ENCODE measurements around the gene LMO1. TPM values are rescaled to one million over a fixed set of nuclear protein-coding genes. Genes with fewer than 3 reads are reported as not detected.

LMO1 gene
- total RNA-seq, 1 experiment from 2014 or later: 0.40 TPM

DNA sequence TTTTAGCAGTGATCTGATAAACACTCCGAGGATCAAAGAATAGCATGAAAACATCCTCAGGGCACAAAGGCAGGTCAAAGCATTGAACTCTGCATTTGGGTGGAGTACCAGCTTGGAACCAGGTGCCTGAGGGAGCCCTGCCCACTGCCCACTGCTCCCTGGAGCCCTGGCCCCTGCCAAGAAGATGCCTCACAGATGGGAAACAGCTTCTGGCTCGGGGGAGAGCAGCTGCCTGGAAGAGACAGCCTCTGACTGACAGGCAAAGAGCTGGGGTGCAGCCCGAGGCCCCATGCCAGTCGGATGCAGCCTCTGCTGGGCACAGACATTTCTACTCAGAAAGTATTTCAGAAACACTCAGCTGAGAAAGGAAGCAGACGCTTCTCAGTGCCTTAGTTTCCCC, 13.2 kb downstream of the LMO1 start:
- DNase-seq (ENCODE audit: extremely low read depth, low read depth): no peak

GRCh38 chr11:8249482-8249881, 14.2 kb downstream of the LMO1 start:
- DNase-seq (ENCODE audit: extremely low read depth, low read depth): no peak

DNA sequence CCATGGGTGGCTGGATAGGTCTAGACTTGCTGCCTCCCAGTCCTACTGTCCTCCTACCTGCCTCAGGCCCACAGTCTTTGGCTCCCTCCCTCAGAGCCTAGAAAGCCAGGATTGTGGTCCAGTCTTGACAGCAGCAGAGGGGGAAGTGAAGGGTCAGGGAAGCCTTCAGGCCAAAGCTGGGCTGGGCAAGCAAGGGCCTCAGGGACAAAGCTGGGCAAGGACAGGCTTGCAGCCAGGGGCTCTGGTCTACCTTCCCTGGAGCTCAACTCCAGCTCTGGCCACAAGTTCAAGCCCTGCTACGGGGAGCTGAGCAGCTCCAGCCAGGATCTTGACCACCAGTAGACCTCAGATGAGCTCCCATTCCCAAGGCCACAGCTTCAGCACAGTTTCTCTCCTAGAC, 14.9 kb downstream of the LMO1 start:
- no peak for DNase-seq (ENCODE audit: extremely low read depth, low read depth)

DNA sequence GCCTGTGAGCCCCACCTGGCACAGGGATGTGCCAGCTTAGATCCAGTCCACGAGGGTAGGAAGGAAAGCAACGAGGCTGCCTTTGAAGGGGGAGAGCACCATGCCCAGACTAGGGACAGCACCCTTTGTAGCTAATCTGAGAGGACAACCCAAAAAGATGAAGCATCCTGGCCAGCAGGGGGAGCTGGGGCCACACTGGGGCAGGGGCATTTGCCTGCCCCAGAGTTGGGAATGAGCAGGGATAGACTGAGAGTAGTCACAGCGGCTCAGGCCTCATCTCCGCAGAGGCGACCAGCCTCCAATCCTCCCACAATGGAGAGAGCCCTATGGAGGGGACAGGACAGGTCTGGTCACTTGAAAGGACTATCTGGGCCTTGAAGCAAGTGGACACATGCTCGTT, 16.4 kb downstream of the LMO1 start:
- DNase-seq (ENCODE audit: extremely low read depth, low read depth): no peak

- no peak for DNase-seq (ENCODE audit: extremely low read depth, low read depth)
Measured at GRCh38 chr11:8243458-8243857, 20.2 kb downstream of the LMO1 start.

DNA sequence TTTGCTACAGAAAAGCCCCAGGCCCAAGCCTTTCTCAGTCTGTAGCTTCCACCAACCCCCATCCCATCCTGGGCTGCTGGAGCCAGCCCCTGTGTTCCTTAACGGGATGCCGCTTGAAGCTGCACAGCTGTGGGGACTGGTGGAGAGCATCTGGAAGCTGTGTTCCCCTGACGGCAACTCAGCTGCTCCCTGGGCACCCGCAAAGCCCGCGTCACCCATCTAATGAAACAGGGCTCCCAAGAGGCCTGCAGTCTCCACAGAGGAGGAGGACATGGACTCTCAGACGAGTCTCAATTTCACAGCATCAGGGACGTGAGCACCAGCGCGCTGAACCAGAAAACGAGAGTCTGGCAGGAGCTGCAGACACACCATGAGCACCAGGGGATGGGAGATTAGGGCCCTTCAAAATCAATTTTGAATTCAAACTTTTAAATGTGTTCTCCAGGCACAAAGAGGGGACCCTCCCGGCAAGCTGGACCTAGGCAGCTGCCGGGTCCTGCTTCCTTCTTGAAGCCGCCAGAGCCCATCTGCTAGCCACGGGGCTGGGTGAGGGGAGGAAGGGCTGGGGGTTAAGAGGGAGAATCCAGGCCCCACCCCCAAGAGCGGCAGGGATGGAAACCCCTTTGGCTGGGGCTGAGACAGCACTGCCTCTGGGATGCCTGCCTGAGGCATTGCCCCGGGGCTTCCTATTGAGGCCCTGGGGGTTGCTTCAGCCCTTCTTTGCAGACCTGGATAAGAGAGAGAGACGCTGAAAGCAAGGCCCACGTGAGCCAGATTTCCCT, 21.0 kb downstream of the LMO1 start:
- no peak for DNase-seq (ENCODE audit: extremely low read depth, low read depth)

DNA sequence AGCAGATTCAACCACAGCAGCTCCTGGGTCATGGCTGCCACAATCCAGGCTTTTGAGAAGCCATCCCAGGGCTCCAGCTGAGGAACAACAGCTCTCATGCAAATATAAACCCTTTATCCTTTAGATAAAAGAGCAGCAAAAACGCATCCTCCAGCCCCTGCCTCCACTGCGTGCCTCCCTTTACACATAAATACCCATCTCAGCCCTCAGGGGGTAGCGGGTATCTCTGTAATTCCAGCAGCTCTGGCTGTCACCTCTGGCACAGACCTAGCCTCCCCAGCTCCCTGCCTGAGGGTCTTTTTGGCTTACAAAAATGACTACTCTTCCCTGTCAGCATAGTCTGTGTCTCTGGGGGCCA, 21.6 kb downstream of the LMO1 start:
- DNase-seq (ENCODE audit: extremely low read depth, low read depth): no peak

DNA sequence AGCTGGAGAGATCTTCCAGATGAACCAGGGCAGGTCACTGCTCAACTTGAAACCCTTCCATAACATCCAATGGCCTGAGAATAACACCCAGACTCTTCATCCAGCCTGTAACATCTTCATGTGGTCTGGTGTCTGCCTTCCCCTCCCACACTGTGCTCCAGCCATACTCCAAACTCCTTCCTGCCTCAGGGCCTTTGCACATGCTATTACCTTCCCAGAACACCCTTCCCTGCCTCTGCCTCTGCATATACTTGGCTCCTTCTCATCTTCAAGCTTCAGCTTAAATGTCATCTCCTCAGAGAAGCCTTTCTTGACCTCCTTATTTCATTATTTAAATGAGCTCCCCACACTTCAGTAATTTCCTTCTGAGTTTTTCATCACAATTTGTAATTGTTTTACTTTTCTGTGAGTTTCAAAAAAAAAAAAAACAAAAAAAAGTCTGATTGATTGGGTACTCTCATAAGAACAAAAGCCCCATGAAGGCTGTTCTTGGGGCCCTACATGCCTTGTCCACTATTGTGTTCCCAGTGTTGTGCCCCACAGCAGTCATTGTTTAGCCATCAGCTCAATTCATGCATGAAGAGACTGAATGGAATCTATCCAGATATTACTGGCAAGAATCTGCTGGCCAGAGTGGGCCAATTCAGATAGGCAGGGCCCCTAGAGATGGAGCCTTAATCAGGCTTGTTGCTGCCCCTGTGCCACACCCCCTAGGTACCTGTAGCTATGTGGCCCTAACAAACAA, 22.1 kb downstream of the LMO1 start:
- no peak for DNase-seq (ENCODE audit: extremely low read depth, low read depth)

DNA sequence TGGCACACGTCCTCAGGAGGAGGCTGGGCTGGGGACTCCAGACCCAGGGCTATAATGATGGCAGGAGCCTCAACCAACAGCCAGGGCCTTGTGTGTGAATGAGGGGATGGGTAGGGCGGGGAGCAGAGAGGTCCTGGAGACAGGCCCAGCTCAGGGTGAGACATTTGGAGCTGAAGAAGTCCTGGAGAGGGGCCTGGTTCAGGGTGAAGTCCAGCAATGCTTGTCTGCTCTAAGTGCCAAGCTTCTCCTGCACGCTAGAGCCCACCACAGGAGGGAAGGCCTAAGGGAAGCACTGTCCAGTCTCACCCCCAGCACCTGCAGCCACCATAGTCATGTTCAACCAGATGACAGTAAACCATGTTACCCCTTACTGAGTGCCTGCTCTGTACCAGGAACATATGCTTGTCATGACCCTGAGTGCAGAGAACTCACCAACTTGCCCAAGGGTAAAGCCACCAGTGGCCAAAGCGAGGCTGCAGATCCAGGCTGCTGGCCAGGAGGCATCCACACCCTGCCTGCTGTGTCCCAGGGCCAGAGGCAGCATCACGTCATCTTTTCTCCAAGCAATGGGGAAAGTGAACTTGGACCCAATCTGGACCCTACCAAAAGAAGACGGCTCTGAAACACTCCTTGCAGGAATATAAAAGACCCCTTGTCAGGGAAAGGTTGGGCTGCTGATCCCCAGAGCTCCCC, 24.0 kb downstream of the LMO1 start:
- no peak for DNase-seq (ENCODE audit: extremely low read depth, low read depth)

DNA sequence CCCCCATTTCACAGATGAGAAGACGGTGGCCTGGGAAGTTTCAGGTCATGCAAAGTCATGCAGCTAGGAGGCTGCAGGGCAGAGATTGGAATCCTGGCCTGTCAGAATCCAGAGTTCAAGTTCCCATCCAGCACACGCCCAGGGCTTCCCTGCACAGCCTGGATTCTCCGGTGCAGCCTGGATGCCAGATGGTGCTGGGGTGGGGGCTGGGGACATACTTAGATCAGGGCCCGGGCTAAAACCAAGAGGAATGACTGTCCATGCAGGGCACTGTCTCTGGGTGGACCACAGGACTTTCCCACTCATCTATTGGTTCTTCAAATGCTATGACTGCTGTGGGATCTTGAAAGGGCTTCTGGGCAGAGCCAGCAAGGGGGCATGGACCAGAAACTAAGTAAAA, 24.6 kb downstream of the LMO1 start:
- DNase-seq (ENCODE audit: extremely low read depth, low read depth): no peak

DNA sequence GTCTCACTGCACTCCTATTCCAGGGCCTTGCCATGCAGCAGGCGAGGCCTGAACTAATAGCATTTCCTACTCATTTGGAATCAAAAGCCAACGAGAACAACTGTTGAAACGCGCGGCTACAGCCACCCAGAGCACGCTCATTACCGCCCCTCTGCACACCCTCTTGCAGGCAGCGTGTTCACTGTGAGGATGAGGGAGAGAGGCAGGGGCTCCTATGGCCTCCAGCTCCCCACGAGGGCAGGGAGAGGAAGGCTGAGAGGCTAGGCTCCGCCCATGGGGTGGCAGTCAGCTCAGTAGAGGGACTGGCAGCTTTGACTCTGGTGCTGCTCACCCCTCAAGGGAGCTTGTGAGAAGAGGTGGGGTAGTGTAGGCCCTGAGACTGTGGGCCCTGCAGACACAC, 26.2 kb downstream of the LMO1 start:
- no peak for DNase-seq (ENCODE audit: extremely low read depth, low read depth)

- DNase-seq (ENCODE audit: extremely low read depth, low read depth): no peak
Measured at GRCh38 chr11:8235925-8236324, 27.8 kb downstream of the LMO1 start.

GRCh38 chr11:8234910-8235309, 28.8 kb downstream of the LMO1 start:
- DNase-seq (ENCODE audit: extremely low read depth, low read depth): no peak

- no peak for DNase-seq (ENCODE audit: extremely low read depth, low read depth)
Measured at GRCh38 chr11:8234425-8234821, 29.3 kb downstream of the LMO1 start.

GRCh38 chr11:8233691-8234424, 29.8 kb downstream of the LMO1 start:
- DNase-seq (ENCODE audit: extremely low read depth, low read depth): no peak

DNA sequence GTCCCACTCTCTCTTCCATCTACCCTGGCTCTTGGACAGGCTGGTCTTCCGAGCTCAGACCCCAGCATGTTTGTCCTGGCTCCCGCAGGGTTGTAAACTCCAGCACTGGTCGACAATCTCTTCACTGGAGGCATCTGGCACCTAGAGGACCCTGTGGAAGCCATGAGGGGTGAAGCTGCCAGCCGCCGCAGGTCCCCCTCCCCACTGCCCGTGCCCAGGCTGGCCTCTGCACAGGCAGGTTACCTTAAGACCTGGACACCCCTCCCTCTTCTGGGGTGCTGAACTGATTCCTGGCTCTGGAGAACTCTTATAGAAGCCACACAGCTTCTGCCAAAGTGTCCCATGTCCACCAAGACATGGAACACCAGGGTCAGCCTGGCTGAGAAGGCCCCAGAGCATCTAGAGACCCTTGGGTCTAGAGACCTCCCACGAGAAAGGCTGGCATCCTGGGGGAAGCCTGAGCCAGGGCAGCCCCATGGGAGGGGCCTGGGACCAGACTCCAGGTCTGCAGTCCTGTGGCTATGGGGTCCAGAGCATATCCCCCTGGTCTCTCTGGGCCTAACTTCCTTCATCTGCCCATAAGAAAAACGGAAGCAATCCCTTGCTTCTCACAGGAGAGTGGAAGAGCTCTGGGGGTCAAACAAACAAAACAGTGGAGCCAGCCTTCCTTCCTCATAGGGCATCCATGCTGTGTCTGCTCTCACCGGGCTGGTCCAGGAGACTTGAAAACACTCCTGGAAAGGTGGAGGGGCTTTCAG, 30.6 kb downstream of the LMO1 start:
- no peak for DNase-seq (ENCODE audit: extremely low read depth, low read depth)

- DNase-seq (ENCODE audit: extremely low read depth, low read depth): no peak
Measured at GRCh38 chr11:8232414-8232813, 31.3 kb downstream of the LMO1 start.

GRCh38 chr11:8231979-8232378, 31.7 kb downstream of the LMO1 start:
- no peak for DNase-seq (ENCODE audit: extremely low read depth, low read depth)

- DNase-seq (ENCODE audit: extremely low read depth, low read depth): no peak
Measured at GRCh38 chr11:8230921-8231847, 32.5 kb downstream of the LMO1 start.

All from NCI-H460 (cell line).